T-helper 2 cell (primary cell): ENCODE data around the gene FHOD1.

Source experiments
- DNase-seq, 5 experiments: peaks; one replicate each; pipeline versions ENCODE4 v3.0.0 to v3.0.0-alpha.2; 2012 to 2022

FHOD1 gene

DNA sequence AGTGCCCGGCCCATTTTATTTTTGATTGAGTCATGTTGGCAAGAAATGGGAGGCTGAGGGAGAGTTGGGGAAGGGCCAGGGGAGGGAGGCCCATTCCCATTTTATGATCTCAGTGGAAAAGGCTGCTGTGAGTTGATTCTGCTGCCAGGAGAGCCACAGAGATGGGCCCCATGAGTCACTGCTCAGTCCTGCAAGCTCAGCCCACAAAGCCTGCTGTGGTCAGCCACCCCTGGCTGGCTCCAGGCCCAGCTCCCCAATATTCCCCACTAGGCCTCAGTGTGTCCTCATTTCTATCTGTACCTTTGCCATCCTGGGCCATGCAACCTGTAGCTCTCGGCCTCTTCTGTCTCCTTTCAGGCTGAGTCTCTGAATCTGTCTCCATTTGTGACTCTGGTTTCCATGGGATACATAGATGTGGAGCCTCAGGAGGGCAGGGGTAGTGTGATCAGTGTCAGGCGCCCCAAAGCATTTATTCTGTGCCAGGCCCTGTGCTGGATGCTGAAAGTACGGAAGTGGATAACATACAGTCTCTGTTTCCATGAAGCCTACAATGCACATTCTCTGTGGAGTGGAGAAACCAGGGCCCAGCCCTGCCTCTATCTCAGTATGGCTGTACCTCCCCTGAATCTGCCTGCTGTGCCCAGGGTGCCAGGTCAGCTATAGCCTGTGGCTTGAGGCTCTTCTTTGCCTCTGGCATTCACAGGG is 30.2 kb upstream of the FHOD1 start:
- no peak for DNase-seq

DNA sequence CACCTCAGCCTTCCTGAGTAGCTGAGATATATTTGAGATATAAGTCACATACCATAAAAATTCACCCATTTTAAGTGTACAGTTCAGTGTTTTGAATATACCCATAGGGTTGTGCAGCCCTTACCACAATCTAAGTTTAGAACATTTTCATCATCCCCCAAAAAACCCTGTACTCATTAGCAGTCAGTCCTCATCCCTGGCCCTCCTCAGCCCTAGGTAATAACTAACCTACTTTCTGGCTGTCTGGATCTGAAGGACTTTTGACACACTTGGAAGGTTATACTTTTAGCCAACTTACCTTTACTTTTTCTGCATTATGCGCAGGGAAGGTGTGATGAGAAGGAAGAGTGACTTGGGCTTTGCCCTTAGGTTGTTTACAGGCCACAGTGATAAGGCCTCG is 28.0 kb upstream of the FHOD1 start:
- no peak for DNase-seq

DNA sequence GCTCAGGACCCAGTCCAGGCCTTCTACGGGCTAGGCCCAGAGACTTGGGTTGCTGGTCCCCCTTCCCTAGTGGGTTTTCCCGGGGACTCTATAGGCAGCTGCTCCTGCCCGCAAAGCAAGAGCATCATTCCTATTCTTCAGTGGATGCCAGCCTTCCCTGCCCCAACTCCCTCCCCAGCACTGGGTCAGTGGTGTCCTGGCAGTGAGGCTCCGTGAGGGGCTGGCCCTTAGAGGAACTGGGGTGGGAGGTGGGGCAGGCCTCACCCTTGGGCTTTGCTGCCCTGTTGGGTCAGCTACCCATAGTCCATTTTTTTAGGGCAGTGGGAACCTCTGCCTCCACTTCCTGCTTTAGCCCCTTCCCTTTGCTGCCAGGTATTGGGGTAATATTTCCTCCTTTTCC is 24.2 kb upstream of the FHOD1 start:
- DNase-seq: no peak

DNA sequence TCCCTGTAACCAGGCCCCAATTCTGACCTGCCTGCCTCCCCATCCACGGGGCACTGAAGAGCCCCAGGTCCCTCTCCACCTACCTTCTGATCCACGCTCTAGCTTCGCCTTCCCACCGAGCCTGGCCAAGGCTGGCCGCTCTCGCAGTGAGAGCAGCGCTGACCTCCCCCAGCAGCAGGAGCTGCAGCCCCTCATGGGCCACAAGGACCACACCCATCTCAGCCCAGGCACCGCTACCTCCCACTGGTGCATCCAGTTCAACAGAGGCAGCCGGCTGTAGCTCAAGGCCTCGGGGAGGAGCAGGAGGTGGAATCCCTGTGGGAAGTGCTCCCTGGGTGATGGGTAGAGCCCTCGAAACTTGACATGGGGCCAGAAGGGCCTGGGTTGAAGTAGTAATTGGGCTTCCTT is 23.7 kb upstream of the FHOD1 start:
- DNase-seq: no peak

DNA sequence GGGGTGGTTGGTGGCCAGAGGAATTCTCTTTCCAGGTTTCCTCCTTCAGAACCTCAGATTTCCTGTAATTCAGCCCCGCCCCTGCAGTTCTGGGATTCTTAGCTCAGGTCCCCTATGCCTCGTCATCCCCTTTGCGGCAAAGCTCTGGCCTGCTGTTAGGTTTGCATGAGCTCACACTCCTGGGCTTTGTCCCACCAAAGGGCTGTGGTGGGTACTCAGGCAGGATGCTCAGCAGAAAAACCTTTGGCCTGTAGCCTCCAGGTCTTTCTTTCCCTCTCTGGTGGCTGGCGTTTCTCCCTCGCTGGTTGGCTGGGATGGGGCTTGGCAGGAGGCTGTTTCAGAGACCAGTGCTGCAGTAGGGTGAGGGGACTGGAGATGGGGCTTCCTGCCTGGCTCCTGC is 22.5 kb upstream of the FHOD1 start:
- DNase-seq: no peak

DNA sequence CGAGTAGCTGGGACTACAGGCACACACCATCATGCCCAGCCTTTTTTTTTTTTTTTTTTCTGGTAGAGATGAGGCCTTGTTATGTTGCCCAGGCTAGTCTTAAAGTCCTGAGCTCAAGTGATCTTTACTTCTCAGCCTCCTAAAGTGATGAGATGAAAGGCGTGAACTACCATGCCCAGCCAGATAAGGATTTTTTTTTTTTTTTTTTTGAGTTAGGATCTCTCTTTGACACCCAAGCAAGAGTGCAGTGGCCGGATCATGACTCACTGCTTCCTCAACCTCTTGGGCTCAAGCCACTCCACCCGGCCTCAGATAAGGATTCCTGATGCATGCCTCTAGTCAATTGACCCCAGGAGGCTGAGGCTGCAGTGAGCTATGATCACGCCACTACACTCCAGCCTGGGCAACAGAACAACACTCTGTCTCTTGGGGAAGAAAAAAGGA is 20.9 kb upstream of the FHOD1 start:
- no peak for DNase-seq

DNA sequence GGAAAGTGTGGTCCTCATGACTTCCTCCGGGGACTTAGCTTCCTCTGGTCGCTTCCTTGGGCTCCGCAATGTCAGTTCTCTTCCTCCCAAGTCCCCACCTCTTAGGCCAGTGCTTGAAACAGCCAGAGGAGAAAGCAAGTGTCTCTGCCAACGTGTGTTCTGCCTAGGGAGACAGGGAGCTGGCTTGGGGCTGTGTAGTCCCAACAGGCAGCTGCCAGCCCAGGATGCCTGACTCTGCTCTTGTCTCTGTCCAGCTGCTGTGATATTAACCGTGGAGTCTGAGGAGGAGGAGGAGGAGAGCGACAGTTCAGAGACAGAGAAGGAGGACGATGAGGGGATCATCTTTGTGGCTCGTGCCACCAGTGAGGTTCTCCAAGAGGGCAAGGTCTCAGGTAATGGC is 18.6 kb upstream of the FHOD1 start:
- DNase-seq: no peak

DNA sequence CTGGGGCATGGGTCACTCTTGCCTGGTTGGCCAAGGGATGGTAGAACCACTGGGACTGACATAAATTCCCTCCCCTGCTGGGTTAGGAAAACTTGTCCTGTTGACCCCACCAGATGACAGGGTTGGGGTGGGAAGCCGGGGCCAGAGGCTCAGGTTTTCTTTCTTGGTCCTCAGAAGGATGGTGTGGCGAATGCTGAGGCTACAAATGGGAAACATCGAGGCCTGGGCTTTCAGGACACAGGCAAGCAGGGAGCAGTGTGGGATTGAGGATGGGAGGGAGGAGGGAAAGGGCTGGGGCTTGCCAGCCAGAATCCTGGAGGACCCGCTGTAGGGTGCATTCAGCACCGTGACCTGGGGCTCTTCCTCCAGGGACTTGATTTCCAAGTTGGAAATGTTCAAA is 17.6 kb upstream of the FHOD1 start:
- no peak for DNase-seq

DNA sequence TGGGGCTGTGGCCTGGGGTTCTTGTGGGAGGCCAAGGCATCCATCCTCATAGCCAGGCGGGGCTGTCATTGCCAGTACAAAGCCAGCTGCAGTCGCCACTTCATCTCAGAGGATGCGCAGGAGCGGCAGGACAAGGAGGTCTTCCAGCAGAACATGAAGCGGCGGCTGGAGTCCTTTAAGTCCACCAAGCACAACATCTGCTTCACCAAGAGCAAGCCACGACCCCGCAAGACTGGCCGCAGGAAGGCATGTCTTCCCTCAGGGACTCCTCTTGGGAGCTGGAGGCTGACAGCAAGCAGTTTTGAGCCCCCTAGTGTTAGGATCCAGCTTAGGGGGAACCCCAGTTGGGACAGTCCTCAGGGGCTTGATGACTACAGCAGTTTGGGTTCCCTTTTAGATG is 17.0 kb upstream of the FHOD1 start:
- DNase-seq: no peak

DNA sequence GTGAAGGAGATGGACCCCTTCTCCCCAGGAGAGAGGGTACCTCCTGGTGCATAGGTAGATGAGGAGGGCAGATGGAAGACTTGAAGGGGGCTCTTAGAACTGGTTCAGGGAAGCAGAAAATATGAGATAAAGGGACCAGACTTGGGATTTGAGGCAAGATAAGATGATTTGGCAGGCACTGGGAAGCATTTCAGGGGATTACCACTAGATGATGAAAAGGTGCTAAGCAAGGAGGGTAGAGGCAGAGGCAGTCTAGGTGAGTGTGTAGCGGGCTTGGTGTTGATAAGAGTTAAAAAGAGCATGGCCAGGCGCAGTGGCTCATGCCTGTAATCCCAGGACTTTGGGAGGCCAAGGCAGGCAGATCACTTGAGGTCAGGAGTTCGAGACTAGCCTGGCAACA is 15.9 kb upstream of the FHOD1 start:
- DNase-seq: no peak

DNA sequence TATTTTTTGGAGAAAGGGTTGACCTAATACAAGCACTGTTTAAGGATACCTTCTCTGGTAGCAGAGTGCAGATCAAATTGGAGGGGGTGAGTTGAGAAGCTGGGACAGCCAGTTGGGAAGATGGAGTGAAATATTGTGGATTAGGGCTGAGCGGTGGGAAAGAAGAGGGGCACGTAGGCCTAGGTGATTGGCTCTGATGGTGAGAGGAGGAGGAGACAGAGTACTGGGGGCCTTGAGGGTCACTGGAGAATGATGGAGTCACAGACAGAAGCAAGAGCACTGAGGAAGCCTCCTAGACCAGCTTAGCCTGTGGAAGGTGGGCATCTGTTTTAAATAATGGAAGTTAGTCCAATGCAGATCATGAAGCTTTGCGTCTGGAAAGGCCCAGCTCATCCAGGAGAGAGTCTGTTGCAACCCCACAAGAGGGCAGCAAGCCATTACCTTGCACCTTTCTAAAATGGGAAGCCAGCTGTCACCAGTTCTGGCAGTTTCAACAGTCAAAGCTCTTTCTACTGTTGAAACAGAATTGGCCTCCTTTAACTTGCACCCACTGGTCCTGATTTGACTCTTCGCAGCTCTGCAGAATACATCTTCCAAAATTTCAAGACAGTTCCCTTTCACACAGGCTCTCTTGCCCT is 13.3 kb upstream of the FHOD1 start:
- DNase-seq: peak in 1 of 5 experiments; percentile 62

DNA sequence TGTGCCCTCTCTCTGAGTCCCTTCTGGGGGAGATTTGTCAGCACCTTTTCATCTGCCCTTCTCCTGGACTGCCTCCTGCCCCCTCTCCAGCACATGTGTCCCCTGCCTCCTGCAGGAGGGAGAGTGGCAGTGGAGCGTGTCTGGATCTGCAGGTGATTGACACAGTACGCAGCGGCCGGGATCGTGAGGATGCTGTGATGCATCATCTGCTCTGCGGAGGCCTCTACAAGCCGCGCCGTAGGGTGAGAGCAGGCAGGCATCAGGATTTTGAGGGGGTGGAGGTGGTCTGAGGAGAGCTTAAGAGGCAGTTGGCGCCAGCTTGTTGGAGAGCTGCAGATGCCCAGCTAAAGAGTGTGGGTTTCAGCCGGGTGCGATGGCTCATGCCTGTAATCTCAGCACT is 12.4 kb upstream of the FHOD1 start:
- DNase-seq: no peak

DNA sequence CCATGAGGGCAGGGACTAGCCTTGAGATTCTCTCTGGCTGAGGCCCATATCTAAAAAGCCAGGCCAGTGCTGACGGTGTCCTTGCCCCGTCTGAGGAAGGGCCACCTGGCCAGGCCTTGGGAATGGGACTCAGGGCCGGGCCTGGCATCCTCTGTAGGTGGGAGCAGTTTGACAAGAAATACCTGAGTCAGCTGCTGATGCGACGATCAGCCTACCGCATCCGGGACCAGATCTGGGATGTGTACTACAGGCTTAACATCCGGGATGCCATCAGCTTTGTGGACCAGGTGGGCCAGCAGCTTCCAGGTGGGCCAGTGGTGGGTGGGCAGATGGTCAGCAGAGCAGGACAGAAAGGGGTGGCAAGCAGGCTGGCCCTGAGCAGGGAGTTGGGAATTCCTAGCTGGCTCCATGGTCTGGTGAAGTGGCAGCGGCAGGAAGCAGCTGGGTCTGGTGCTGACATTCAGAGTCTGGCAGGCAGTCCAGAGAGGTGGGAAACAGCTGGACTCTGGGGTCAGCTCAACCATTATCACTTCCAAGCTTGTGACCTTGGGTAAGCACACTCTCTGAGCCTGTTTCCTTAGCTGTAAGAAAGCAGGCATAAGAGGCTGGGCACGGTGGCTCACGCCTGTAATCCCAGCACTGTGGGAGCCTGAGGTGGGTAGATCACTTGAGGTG is 11.0 kb upstream of the FHOD1 start:
- DNase-seq: no peak

DNA sequence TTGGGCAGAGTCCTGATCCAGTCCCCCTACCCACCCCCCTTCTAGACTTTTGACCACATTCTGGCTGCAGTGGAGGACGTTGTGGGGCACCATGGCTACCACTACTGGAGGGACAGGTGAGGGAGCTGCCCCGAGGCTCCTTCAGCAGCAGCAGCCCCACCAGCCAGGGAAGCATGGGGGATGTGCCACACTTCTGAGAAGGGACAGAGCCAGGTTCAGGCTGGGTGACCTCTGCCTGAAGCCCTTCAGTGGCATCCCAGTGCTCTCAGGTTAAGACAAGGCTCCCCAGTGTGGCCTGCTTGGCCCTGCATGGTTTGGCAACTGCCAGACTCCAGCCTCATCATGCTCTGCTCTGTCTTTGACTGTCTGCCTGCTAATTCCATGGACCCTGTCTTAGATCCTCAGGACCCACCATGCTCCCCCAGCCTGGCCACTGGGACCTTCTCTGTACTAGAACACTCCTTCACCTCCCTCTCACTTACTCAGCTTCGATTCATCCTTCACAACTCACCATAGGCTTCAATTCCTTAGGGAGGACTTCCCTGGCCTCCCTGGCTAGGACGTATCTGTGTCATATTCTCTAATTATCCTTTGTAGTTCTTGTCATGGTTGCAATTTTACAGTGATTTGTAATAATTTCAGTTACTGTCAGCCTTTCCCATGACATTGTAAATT is 10.3 kb upstream of the FHOD1 start:
- DNase-seq: no peak

DNA sequence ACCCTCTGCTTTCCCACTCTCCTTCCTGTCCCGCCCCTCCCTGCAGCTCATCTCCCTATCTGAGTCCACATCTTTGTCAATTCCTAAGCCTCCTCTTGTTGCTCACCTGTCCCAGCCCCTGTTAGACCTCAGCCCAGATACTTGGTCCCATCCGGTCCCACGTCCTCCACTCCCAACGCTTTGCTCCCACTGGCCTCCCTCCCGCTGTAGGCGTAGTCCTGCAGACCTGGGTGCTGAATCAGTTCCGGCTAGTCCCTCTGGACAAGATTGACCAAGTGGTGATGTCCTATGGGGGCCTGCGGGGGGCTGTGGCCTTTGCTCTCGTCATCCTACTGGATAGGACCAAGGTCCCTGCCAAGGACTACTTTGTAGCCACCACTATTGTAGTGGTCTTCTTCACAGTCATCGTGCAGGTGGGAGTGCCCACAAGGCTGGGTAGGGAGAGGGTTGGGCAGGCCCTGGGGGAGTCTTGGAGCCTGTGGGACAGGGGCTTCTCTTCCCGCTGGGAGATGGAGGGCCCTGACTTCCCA is 9.5 kb upstream of the FHOD1 start:
- DNase-seq: no peak

DNA sequence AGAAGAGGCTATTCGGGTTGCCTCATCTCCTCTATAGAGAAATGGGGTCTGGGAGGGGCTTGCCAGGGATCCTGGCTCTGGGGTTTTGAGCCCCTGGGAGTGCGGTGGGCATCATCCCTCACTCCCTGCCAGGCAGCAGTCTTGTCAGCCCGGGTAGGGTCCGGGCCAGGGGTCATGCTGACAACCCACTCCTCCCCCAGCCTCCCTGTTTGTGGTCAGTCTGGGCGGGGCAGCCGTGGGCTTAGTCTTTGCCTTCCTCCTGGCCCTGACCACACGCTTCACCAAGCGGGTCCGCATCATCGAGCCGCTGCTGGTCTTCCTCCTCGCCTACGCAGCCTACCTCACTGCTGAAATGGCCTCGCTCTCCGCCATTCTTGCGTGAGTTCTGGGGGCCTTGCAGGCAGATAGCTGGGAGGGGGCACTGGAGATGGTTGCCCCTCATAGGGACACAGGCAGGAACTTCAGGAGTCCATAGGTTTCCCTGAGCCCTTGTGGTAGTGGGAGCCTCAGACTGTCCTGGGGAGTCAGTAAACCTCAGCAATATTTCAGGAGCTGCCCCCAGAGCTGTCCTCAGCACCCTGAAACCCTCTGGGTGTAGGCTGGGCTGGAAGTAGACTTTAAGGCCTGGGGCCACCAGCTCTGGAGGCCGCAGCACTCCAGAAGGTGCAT is 8.4 kb upstream of the FHOD1 start:
- DNase-seq: no peak

DNA sequence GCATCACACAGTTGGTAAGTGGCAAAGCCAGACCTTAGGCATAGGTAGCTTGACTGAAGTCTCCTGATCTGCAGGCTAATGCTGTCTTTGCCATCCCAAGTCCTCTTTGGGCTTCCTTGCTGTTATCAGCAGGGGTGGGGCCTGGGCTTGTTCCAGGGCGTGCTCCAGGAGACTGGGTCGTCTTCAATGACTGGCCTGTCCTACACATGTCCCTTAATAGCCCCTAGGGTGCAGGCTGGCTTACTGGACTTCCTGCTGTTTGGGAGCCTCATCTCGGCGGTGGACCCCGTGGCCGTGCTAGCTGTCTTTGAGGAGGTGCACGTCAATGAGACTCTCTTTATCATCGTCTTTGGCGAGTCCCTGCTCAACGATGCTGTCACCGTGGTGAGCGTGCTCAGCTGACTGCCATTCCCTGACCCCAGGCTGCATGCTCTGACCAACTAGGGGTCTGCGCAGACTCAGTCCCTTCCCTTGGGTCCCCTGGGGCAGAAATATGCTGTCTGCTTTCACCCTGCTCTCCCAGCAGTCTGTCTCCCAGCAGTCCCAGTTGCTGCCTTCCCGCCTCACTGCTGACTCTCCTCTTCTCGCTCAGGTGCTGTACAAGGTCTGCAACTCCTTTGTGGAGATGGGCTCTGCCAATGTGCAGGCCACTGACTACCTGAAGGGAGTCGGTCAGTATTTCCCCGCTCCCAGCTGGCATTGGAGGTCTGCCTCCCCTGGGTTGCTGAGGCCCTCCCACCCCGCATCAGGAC is 7.7 kb upstream of the FHOD1 start:
- DNase-seq: no peak

DNA sequence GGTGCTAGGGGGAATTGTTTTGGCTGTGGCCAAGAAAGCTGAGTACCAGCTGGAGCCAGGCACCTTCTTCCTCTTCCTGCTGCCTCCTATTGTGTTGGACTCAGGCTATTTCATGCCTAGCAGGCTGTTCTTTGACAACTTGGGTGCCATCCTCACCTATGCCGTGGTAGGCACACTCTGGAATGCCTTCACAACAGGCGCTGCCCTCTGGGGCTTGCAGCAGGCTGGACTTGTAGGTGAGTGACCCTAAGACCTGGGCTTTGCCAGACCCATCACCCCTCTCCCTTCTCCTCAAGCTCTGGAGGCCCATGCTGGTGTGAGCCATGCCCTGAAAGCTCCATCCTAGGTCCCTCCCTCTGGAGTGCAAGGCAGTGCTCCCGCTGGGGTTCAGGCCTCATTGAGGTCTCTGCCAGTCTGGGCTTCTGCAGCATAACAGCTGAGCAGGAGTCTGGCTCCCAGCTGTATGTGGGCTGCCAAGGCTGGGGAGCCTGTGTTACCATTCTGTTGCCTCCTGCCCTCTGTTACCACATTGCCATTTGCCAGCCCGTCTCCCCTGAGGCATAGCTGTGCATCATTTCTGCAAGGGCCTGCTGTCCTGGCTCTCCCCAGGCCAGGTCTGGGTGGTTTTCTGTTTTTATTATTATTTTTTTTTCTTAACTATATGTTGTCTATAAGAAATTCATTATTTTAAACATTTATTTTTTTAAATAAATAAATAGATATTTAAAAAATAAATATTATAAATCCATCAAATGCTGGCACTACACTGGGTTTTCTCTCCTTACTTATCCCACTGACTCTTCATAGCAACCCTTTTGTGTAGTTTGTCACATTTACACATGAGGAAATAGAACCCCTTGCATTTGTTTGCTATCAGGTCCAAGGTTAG is 5.6 kb upstream of the FHOD1 start:
- no peak for DNase-seq

DNA sequence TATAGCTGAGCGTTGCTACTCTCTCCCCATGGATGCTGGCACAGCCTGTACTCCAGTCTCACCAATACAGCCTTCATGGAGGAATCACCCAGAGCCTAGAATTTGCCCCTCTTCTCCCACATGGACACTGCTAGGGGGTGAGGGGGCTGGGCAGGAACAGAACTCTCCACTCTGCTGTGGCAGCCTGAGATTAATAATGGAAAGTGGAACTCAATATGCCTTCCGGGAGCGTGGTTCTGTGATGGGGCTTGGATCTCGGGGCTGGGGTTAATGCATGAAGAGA is 2.7 kb upstream of the FHOD1 start:
- DNase-seq: no peak

DNA sequence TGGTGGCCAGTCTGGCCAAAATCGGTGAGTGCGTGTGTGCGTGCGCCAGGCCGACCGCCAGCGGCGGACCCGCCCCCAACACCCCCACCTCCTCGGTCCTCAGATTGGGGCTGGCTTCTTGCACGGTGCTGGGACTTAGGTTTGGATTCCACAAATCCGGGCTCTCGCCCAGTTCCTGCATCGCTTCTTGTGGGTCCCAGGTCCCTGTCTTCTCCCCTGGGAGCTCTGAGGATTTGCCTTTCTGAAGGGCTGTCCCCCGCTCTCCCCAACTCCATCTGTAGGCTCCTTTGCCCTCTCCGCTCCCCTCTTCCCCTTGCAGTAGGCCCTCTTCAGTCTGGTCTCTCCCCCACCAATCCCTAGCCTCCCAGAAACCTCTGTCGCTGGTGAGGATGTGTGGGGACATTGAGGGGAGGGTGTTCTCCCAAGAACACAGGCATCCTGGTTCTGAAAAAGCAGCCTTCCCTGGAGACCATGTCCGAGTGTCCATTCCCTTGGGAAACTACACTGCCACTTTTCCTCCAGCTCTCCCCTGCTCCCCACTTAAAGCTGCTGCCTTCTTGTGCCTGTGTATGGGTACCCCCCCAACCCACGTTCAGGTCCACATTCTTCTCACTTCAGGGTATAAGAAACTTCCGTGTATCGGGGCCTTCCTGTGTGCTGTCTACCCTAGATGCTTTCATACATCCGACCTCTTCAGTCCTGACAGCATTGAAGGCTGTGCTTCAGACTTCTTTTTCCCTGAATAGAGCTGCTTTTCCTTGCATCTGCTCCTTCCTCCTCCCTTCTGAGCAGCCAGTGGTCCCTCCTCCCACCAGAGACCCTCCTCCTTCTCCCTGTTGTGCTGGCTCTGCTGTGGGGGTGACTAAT is 2.1 kb upstream of the FHOD1 start:
- DNase-seq: no peak
